GM19099 (cell line): ENCODE results near the gene SACS.

Source experiments
- POLR2A ChIP-seq: IDR thresholded peaks from 3 replicates; pipeline ENCODE4 v1.6.1; 2011; ENCODE audit warnings: low read depth; ENCODE audit not compliant: insufficient read length; ENCODE audit errors: extremely low read depth

SACS gene

GRCh38 chr13:23320926-23321534 is 112.5 kb downstream of the SACS start:
- TF ChIP-seq POLR2A, result no peak

GRCh38 chr13:23319883-23320224 is 113.6 kb downstream of the SACS start:
- no peak for TF ChIP-seq POLR2A

DNA sequence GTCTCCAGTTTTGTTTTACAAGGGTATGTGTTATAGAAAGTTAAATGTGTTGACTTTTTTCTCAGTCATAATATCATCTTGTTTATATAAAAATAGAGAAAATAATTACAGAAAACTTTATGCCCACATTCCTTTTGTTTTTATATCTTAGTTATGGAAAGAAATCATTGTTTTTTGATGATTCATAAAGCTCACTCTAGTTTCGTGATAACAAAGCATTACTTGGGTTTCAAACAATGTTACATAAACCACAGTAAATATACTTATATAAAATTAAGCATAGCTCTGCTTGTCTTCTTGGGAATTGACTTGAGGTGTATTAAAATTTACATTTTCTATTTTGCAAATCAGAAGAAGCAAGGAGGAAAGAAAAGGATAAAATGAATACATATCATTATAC is 140.9 kb downstream of the SACS start:
- no peak for TF ChIP-seq POLR2A

DNA sequence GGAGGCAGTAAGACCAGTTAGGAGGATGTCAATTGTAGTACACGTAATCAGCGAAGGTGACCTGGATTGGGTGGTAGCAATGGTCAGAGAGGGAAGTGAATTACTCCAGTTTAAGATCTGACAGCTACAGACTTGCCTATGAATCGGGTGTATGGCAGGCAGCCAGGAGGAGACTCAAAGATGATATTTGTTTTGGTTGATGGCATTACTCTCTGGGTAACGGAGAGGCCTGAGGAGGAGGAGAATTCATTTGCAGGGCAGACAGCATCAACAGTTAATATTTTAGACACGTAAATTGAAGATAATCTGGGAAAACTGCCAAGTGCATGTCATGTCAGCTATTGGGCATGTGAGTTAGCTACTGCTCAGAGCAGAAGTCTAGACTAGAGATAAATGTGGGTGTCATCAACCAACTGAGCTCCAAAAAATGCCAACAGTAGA is 143.6 kb downstream of the SACS start:
- TF ChIP-seq POLR2A, result no peak

GRCh38 chr13:23288995-23289394 is 144.5 kb downstream of the SACS start:
- TF ChIP-seq POLR2A, result no peak

GRCh38 chr13:23288564-23288963 is 144.9 kb downstream of the SACS start:
- no peak for TF ChIP-seq POLR2A

GRCh38 chr13:23279321-23279720 is 154.2 kb downstream of the SACS start:
- no peak for TF ChIP-seq POLR2A
